UCSD-AML1 (cell line): Measurements from ENCODE around the gene NDUFA12.

ENCODE experiments used
- DNase-seq: peaks from one replicate; lab custom pipeline; 2025; ENCODE audit not compliant: unreplicated experiment; lab: John Stamatoyannopoulos, UW

The NDUFA12 gene

DNA sequence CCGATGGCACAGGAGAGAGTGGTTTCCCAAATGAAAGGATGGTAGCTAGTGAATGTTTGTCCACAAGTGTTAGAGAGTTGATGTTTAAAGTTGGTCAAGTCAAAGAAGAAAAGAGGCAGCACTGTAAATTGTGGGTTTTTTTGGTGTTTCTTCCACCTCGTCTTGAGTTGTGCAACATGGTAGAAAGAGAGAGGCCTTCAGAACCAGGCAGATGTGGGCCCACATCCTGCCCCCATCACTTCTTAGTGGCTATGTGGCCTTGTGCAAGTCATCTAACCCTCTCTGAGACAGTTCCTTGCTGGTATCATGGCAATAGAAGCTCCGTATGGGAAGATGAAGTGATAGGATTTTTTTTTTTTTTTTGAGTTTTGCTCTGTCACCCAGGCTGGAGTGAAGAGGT lies 60.8 kb downstream of the NDUFA12 start:
- peak; percentile 15 for DNase-seq

DNA sequence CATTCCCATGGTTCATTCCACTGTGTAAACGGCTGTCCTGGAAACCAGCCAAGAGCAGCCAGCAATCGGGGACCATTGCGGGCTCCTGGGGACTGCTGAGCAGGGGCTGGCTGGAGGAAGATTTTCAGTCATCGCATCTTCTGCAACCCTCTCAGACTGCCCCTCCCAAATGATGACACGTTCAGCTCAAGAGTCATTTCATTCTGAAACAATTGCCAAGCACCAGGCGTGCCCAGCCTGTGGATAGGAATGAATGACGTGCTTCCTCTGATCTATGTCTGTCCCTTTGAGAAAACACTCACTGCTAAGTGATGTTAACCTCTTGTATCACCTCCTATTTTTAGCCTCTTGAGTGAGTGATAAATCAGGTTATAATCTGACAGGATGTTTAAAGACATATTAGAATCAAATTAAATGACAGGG lies 62.0 kb downstream of the NDUFA12 start:
- no peak for DNase-seq

DNA sequence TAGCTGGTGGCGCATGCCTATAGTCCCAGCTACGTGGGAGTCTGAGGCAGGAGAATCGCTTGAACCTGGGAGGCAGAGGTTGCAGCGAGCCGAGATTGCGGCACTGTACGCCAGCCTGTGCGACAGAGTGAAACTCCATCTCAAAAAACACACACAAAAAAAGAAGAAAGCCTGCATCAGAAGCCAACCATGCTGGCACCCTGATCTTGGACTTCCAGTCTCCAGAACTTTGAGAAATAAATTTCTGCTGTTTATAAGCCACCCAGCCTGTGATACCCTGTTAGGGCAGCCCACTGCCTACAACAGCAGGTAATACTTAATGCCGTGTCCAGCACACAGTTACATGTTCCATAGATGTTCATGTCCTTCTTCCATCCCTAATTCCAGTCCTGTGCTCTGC lies 62.7 kb downstream of the NDUFA12 start:
- DNase-seq, result no peak

DNA sequence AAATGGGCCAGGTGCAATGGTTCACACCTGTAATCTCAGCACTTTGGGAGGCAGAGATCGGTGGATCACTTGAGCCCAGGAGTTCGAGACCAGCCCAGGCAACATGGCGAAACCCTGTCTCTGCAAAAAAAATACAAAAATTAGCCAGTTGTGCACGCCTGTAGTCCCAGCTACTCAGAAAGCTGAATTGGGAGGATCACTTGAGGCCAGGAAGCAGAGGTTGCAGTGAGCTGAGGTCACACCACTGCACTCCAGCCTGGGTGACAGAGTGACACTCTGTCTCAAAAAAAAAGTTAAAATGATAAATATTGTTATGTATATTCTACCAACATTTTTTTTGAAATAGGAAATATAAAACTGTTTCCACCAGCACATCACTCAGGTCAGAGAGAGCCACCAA lies 64.9 kb downstream of the NDUFA12 start:
- no peak for DNase-seq

DNA sequence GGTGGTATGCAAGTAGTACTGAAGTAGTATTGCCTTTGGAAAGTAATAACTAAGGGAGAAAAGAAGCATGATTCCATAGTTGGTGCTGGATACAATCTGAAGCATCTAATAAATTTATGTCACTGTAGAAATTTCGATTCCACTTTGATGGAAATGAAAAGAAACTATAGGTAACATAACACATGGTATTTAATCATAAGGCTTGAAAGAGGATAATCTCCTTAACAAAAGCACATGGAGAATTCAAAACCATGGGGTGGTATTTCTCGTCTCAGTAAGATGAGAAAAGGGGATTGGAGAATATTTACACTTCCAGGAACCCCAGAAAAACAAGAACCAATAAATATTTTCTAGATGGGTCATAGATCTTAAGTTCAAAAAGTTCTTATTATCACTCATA lies 72.7 kb downstream of the NDUFA12 start:
- DNase-seq, result no peak

DNA sequence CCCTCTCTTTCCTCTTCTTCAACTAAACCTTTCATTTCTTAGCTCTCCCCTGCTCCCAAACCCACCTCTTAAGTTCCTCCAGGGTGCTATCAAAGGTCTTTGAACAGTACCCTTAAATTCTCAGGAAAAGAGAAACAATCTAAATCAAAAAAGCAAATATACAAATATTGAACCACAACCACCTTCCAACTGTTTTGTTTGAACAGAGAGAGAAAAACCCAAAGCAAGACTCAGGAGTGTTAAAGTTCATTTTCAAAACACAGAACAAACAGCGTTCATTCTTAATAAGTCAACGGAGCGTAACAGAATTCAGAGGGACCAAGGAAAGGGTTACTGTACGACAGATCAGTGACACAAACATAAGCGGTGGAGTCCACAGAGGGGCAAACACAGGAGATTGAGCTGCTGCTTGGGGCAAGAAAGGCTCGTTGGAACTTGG lies 73.3 kb downstream of the NDUFA12 start:
- no peak for DNase-seq

DNA sequence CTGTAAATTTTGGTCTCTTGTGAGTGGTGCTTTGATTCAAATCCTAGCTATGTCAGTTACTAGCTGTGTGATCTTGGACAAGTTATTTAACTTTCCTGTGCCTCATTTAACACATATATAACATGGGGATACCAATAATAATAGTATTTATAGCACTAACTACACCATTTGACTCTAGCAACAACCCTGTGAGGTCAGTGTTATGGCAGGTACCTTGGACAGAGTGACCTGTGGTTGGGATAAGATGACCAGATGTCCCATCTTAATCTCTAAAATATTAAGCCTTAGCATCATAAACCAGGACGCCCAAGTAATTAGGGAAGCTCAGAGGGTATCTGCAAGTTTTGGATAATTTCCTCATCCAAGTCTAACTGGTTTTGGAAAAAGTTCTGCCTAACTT lies 73.7 kb downstream of the NDUFA12 start:
- no peak for DNase-seq

DNA sequence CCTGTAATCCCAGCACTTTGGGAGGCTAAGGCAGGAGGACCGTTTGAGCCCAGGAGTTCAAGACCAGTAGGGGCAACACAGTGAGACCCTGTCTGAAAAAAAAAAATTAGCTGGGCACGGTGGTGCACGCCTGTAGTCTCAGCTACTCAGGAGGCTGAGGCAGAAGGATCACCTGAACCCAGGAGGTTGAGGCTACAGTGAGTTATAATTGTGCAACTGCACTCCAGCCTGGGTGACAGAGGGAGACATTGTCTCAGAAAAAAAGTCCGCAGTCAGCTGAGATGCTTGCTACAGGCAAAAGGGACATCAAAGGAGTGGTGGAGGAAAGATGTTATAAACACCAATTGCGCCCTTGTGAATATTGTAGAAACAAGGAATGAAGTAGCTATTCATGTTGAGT lies 77.8 kb downstream of the NDUFA12 start:
- no peak for DNase-seq

DNA sequence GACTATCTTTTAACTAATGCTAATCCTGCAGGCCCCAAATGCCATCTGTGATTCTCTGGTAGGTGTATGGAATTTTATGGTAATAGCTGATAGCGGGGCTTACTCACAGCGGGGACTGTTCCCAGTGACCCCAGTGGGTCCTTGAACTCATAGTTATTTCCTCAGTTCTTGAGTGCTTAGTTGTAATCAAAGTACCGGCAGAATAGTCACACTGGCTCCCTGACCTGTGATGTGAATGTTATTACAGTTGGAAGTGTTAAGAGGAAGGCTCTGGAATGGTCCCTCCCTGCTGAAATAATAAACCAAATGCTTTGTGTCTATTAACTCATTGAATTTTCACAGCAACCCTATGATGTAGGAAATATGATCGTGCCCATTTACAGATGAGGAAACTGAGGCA lies 78.3 kb downstream of the NDUFA12 start:
- no peak for DNase-seq

DNA sequence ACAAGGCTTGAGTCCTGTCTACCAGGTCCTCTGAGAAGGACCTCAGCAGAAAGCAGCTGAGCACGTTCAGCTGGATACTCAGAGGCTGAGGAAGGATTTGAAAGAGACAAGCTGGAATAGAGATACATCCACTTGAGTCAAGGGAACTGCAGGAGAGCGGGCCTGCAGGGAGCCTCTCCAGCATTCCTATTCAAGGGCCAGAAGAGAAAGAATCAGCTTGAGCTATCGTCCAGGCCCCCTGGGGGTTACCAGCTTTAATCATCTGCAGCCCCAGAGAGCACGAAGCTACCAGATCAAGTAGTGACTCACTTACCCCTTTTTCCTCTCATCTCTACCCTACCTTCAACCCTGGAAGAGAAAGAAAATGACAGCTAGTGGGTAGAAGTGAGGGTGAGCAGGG lies 80.9 kb downstream of the NDUFA12 start:
- DNase-seq, result no peak
